Measurements from ENCODE around the gene NME7. TPM values are rescaled to one million over a fixed set of nuclear protein-coding genes. Genes with fewer than 3 reads are reported as not detected.
A peak's percentile ranks its signal among the peaks of the same experiment; 100 is the strongest.

NME7 gene
- total RNA-seq, 4 donors from 2014 or later, result 5.0 to 8.9 (median 8.4) TPM

DNA sequence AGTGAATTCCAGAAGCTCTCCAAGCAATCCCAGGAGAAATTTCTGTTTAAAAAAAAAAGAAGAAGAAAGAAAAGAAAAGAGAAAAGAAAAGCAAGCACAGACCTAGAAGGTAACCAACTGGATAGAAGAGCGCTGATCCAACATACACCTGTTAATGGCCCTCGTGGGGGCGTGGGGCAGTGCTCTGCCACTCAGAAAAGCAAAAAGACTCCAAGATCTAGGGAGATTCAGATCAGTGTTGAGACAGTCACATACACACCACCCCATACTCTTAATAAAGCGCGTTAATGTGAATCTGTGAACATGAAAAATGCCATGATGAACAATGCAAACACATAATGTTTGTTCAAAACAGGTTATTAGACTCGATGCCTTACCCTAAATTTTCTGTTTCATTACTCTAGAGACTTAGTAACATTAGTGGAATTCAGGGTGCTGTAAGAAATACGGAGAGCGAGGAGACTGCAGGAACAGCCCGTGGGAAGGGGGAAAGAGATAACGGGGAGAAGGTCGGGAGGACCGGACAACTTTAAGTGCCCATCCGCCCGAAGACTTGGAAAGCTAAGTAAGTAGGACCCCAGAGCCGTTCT lies 406 bp downstream of the NME7 start:
- intact Hi-C loops (cut with DNase I; ENCODE audit: low total_unique reads), result no loop called here
- WGBS, 2 donors, result 11% methylated on average over 15 of the region's 15 CpGs
- no peak for DNase-seq (ENCODE audit: low spot score in 2 of 2)
- H3K4me3 ChIP-seq (ENCODE audit: low read depth, poor library complexity, severe bottlenecking), result peak overlapping the region; percentile 53
- TF ChIP-seq POLR2A (IDR thresholded peaks at IDR 0.05), result no peak
- TF ChIP-seq, protein P1, sequence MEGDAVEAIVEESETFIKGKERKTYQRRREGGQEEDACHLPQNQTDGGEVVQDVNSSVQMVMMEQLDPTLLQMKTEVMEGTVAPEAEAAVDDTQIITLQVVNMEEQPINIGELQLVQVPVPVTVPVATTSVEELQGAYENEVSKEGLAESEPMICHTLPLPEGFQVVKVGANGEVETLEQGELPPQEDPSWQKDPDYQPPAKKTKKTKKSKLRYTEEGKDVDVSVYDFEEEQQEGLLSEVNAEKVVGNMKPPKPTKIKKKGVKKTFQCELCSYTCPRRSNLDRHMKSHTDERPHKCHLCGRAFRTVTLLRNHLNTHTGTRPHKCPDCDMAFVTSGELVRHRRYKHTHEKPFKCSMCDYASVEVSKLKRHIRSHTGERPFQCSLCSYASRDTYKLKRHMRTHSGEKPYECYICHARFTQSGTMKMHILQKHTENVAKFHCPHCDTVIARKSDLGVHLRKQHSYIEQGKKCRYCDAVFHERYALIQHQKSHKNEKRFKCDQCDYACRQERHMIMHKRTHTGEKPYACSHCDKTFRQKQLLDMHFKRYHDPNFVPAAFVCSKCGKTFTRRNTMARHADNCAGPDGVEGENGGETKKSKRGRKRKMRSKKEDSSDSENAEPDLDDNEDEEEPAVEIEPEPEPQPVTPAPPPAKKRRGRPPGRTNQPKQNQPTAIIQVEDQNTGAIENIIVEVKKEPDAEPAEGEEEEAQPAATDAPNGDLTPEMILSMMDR (IDR thresholded peaks at IDR 0.05), result no peak

DNA sequence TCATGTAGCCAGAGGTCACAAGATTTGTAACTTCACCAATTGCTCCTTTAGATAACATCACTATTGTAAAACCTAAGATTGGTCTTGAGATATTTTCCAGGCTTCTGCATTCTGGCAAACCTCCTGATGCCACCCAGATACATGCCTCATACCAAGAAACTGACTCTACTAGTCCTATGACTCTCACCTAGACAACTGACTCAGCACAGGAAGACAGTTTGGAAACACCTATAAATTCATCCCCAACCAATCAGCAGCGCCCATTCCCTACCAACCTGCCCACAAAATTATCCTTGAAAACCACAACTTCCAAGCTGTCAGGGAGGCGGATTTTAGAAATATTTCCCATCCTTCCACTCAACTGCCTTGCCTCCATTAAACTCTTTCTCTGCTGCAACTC lies 2.6 kb downstream of the NME7 start:
- no peak for DNase-seq (ENCODE audit: low spot score in 2 of 2)
- TF ChIP-seq POLR2A (IDR thresholded peaks at IDR 0.05), result no peak
- TF ChIP-seq, protein P1 (IDR thresholded peaks at IDR 0.05), result no peak
- intact Hi-C loops (cut with DNase I; ENCODE audit: low total_unique reads), result no loop called here
- WGBS, 2 donors, result 93 to 94% methylated on average over 2 of the region's 2 CpGs
- no peak overlapping the region for H3K4me3 ChIP-seq (ENCODE audit: low read depth, poor library complexity, severe bottlenecking)

DNA sequence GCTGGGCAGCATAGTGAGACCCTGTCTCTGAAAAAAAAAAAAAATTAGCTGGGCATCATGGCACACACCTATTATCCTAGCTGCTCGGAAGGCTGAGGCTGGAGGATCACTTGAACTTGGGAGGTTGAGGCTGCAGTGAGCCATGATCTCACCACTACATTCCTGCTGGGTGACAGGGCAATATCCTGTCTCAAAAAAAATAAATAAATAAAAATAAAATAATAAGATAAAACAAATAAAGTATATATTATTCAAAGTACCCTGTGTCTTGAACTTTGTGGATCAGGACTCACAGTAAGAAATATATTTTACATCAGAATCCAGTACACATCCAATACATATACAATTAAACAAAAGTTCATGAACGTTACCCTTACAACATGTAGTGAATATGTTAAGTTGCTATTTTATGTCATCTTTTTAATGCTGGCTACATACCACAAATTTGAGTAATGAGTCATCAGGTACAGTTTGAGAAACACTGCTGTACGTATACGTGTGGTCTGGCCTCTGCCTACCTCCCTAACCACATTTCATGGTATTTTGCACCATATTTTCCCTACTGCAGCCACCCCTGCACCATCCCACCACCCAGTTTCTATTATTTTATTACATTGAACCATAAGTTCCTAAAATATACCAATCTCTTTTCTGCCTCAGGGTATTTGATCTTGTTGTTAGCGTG lies 4.4 kb downstream of the NME7 start:
- intact Hi-C loops (cut with DNase I; ENCODE audit: low total_unique reads), result no loop called here
- H3K4me3 ChIP-seq (ENCODE audit: low read depth, poor library complexity, severe bottlenecking), result no peak overlapping the region
- DNase-seq (ENCODE audit: low spot score in 2 of 2), result no peak
- whole genome bisulfite sequencing, 2 donors, result 60 to 74% methylated on average over 5 of the region's 5 CpGs
- TF ChIP-seq POLR2A (IDR thresholded peaks at IDR 0.05), result no peak
- TF ChIP-seq, protein P1 (IDR thresholded peaks at IDR 0.05), result no peak

DNA sequence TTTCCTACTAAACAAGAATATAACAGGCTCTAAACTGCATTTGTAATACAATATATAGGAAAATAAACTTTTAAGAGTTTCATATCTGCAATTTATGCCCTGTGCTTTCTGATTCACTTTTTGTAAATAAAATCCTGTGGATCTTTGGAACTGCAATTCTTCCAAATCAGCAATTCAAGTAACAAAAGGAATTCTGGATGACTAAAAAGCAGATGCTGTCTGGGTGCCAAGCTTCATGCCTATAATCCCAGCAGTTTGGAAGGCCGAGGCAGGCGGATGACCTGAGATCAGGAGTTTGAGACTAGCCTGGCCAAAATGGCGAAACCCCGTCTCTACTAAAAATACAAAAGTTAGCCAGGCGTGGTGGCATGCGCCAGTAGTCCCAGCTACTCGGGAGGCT lies 6.3 kb downstream of the NME7 start:
- no peak for DNase-seq (ENCODE audit: low spot score in 2 of 2)
- H3K4me3 ChIP-seq (ENCODE audit: low read depth, poor library complexity, severe bottlenecking), result no peak overlapping the region
- WGBS, 2 donors, result 86 to 88% methylated on average over 7 of the region's 7 CpGs
- TF ChIP-seq, protein P1 (IDR thresholded peaks at IDR 0.05), result no peak
- TF ChIP-seq POLR2A (IDR thresholded peaks at IDR 0.05), result no peak
- intact Hi-C loops (cut with DNase I; ENCODE audit: low total_unique reads), result no loop called here

DNA sequence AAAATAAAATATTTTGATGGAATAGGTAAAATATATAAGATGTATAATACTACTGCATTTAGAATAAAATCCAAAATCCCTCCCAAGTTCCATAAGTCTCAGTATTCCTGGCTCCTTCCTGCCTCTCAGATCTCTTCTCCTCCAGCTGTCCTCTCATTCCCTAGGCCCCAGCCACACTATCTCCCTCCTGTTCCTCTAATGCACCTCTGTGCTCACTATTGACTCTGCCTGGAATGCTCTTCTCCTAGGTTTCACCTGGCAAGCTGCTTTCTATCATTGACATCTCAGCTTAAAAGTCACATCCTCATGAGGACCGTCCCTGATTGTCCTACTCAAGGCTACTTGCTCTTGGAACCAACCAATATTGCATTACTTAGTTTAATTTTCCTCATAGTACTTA lies 7.2 kb downstream of the NME7 start:
- H3K4me3 ChIP-seq (ENCODE audit: low read depth, poor library complexity, severe bottlenecking), result no peak overlapping the region
- DNase-seq (ENCODE audit: low spot score in 2 of 2), result no peak
- intact Hi-C loops (cut with DNase I; ENCODE audit: low total_unique reads), result no loop called here
- 97% methylated on average over 1 of the region's 1 CpG for WGBS, 2 donors
- TF ChIP-seq, protein P1 (IDR thresholded peaks at IDR 0.05), result no peak
- TF ChIP-seq POLR2A (IDR thresholded peaks at IDR 0.05), result no peak
